HEK293T (cell line): ENCODE results near the gene HSPBAP1.

Experiments
- CTCF ChIA-PET: fragments of 350-600 bp; formaldehyde crosslinking; extraction: SDS; loops from one replicate; lab custom pipeline; 2021; ENCODE audit warnings: antibody characterized with exemption, inconsistent platforms; lab: Yijun Ruan, JAX
- POLR2A ChIA-PET: fragments of 350-600 bp; formaldehyde crosslinking; extraction: SDS; loops from one replicate; lab custom pipeline; 2020; ENCODE audit warnings: antibody characterized with exemption, inconsistent platforms; lab: Yijun Ruan, JAX
- DNase-seq: peaks from one replicate; pipeline ENCODE4 v3.0.0; 2012; ENCODE audit warnings: mixed read lengths; ENCODE audit errors: extremely low spot score
- ARNT ChIP-seq: fragments of 450-650 bp; IDR thresholded peaks from 2 replicates; pipeline ENCODE4 v1.6.1; 2017; ENCODE audit warnings: mild to moderate bottlenecking
- BHLHE40 ChIP-seq: fragments of 450-650 bp; IDR thresholded peaks from 2 replicates; pipeline ENCODE4 v1.6.1; 2016; ENCODE audit warnings: mild to moderate bottlenecking, moderate library complexity, borderline replicate concordance
- CTBP1 ChIP-seq: fragments of 450-650 bp; IDR thresholded peaks from 2 replicates; pipeline ENCODE4 v1.6.1; 2016; ENCODE audit warnings: borderline replicate concordance
- ELF4 ChIP-seq: fragments of 450-650 bp; IDR thresholded peaks from 2 replicates; pipeline ENCODE4 v1.6.1; 2017; ENCODE audit warnings: antibody characterized with exemption
- FOXA1 ChIP-seq: fragments of 450-650 bp; IDR thresholded peaks from 2 replicates; pipeline ENCODE4 v1.6.1; 2016; ENCODE audit warnings: mild to moderate bottlenecking
- FOXK2 ChIP-seq: fragments of 450-650 bp; IDR thresholded peaks from 2 replicates; pipeline ENCODE4 v1.6.1; 2016; ENCODE audit warnings: mild to moderate bottlenecking
- FOXM1 ChIP-seq: fragments of 450-650 bp; IDR thresholded peaks from 2 replicates; pipeline ENCODE4 v1.6.1; 2017; ENCODE audit warnings: mild to moderate bottlenecking, borderline replicate concordance
- HDGF ChIP-seq: fragments of 450-650 bp; IDR thresholded peaks from 2 replicates; pipeline ENCODE4 v1.6.1; 2017; ENCODE audit warnings: antibody characterized with exemption, borderline replicate concordance
- L3MBTL2 ChIP-seq: fragments of 450-650 bp; conservative IDR thresholded peaks from 2 replicates; pipeline ENCODE4 v1.6.1; 2016; ENCODE audit warnings: mild to moderate bottlenecking
- LEF1 ChIP-seq: fragments of 450-650 bp; IDR thresholded peaks from 2 replicates; pipeline ENCODE4 v1.6.1; 2017; ENCODE audit warnings: mild to moderate bottlenecking, borderline replicate concordance
- NFRKB ChIP-seq: fragments of 450-650 bp; IDR thresholded peaks from 2 replicates; pipeline ENCODE4 v1.6.1; 2016; ENCODE audit warnings: mild to moderate bottlenecking, moderate library complexity
- PKNOX1 ChIP-seq: fragments of 450-650 bp; IDR thresholded peaks from 2 replicates; pipeline ENCODE4 v1.6.1; 2016
- SP1 ChIP-seq: fragments of 450-650 bp; IDR thresholded peaks from 2 replicates; pipeline ENCODE4 v1.6.1; 2017
- SUZ12 ChIP-seq: fragments of 450-650 bp; IDR thresholded peaks from 2 replicates; pipeline ENCODE4 v1.6.1; 2016; ENCODE audit warnings: mild to moderate bottlenecking
- TARDBP ChIP-seq: fragments of 450-650 bp; IDR thresholded peaks from 2 replicates; pipeline ENCODE4 v1.6.1; 2016
- ZNF384 ChIP-seq: fragments of 450-650 bp; IDR thresholded peaks from 2 replicates; pipeline ENCODE4 v1.6.1; 2016

HSPBAP1 gene

GRCh38 chr3:122793568-122794416 is at the start of gene HSPBAP1:
TSS of gene HSPBAP1 (minus strand) at chr3:122793831. CDS start at chr3:122793680, 151 bp downstream.
- ChIA-PET POLR2A (interaction anchor here (0.6 to 1.3 kb wide), 11 partner anchors 9 to 1304 kb away, joined by 3 to 8 read pairs (median 3); no protein-coding TSS in a partner anchor), CTCF (interaction anchor here (0.5 to 0.9 kb wide), 2 partner anchors 38 to 877 kb away, joined by 3 to 4 read pairs; no protein-coding TSS in a partner anchor)

GRCh38 chr3:122835590-122835989 is 42.0 kb upstream of the HSPBAP1 start:
- POLR2A ChIA-PET: no interaction called here
- TF ChIP-seq BHLHE40 (no peak), CTBP1 (no peak), NFRKB (no peak), SP1 (no peak), TARDBP (no peak), L3MBTL2 (no peak)
- DNase-seq: no peak
- CTCF ChIA-PET: no interaction called here

More at GRCh38 chr3:122793568-122794416, at the start of gene HSPBAP1:
- peak; percentile 88 for DNase-seq
- TF ChIP-seq FOXA1: no peak
- TF ChIP-seq FOXK2: peak; percentile 77
- TF ChIP-seq LEF1: no peak
- peak; percentile 99 for TF ChIP-seq L3MBTL2
- TF ChIP-seq ELF4: peak; percentile 36; the same call in 1 of the 2 replicates
- TF ChIP-seq BHLHE40: no peak
- TF ChIP-seq FOXM1: no peak

GRCh38 chr3:122828281-122828680 is 34.6 kb upstream of the HSPBAP1 start:
- CTCF ChIA-PET: no interaction called here
- no peak for DNase-seq
- TF ChIP-seq FOXM1 (no peak), FOXK2 (no peak), L3MBTL2 (no peak), LEF1 (no peak), SUZ12 (no peak)
- POLR2A ChIA-PET: no interaction called here

- POLR2A ChIA-PET: no interaction called here
- CTCF ChIA-PET: no interaction called here
- TF ChIP-seq SUZ12 (no peak), CTBP1 (no peak), TARDBP (no peak), NFRKB (no peak), ELF4 (no peak), ARNT (no peak)
- DNase-seq: no peak
Measured at GRCh38 chr3:122826278-122826677, 32.6 kb upstream of the HSPBAP1 start.

GRCh38 chr3:122825460-122825859 is 31.8 kb upstream of the HSPBAP1 start:
- POLR2A ChIA-PET: no interaction called here
- CTCF ChIA-PET: no interaction called here
- TF ChIP-seq FOXM1: no peak
- TF ChIP-seq SUZ12: no peak
- TF ChIP-seq NFRKB: no peak
- no peak for TF ChIP-seq BHLHE40
- TF ChIP-seq FOXA1: no peak
- no peak for TF ChIP-seq HDGF
- no peak for TF ChIP-seq FOXK2
- no peak for DNase-seq

- CTCF ChIA-PET: interaction anchor here (0.6 to 1.2 kb wide), 2 partner anchors 11 to 32 kb away, joined by 4 read pairs; no protein-coding TSS in a partner anchor
- peak; percentile 14 for DNase-seq
- POLR2A ChIA-PET: no interaction called here
- TF ChIP-seq ARNT: peak; percentile 50; the same call in 1 of the 2 replicates
- TF ChIP-seq L3MBTL2: 0 out of 2 replicates have a peak, but pooled peaks have one; percentile 13
- no peak for TF ChIP-seq NFRKB
- TF ChIP-seq TARDBP: no peak
- TF ChIP-seq CTBP1: no peak; the same call in 1 of the 2 replicates
- TF ChIP-seq PKNOX1: peak; percentile 41; the same call in 1 of the 2 replicates
- TF ChIP-seq LEF1: no peak; the same call in 1 of the 2 replicates
Measured at GRCh38 chr3:122824465-122825381, 31.1 kb upstream of the HSPBAP1 start.

GRCh38 chr3:122816587-122816986 is 23.0 kb upstream of the HSPBAP1 start:
- TF ChIP-seq PKNOX1 (no peak), SP1 (no peak), FOXA1 (no peak), FOXK2 (no peak), ARNT (no peak), ELF4 (no peak), ZNF384 (no peak), CTBP1 (no peak), HDGF (no peak), NFRKB (no peak), TARDBP (no peak), FOXM1 (no peak), L3MBTL2 (no peak), SUZ12 (no peak), BHLHE40 (no peak), LEF1 (no peak)
- DNase-seq: no peak
- ChIA-PET POLR2A (no interaction called here), CTCF (no interaction called here)
